IPS DF 4.7 (cell line): ENCODE data around the gene MRPS12.

ENCODE experiments used
- DNase-seq: peaks from one replicate; pipeline ENCODE4 v3.0.0-alpha.2; 2013; ENCODE audit warnings: low spot score; ENCODE audit errors: extremely low read depth

Gene MRPS12

GRCh38 chr19:38975214-38975860 is 44.6 kb downstream of the MRPS12 start, which contains the start of gene FBXO17:
Gene FBXO17 (minus strand): TSS chr19:38975742. CDS start chr19:38950319, 25,423 bp downstream.
- DNase-seq = no peak

GRCh38 chr19:38975861-38976271 is 45.1 kb downstream of the MRPS12 start:
- no peak for DNase-seq

GRCh38 chr19:38977445-38978325 is 46.9 kb downstream of the MRPS12 start:
- no peak for DNase-seq

GRCh38 chr19:38978326-38978689 is 47.6 kb downstream of the MRPS12 start:
- DNase-seq = no peak

GRCh38 chr19:38979812-38980211 is 49.1 kb downstream of the MRPS12 start:
- DNase-seq = no peak

- no peak for DNase-seq
These were observed 50.0 kb downstream of the MRPS12 start for GRCh38 chr19:38980583-38981374.
